ENCODE data around the gene LPIN3.
"Not testable (repeated sequence)": the region's sequence is repeated elsewhere in the genome, so short reads cannot be mapped to it uniquely, and the experiment has no call there.

Gene LPIN3

DNA sequence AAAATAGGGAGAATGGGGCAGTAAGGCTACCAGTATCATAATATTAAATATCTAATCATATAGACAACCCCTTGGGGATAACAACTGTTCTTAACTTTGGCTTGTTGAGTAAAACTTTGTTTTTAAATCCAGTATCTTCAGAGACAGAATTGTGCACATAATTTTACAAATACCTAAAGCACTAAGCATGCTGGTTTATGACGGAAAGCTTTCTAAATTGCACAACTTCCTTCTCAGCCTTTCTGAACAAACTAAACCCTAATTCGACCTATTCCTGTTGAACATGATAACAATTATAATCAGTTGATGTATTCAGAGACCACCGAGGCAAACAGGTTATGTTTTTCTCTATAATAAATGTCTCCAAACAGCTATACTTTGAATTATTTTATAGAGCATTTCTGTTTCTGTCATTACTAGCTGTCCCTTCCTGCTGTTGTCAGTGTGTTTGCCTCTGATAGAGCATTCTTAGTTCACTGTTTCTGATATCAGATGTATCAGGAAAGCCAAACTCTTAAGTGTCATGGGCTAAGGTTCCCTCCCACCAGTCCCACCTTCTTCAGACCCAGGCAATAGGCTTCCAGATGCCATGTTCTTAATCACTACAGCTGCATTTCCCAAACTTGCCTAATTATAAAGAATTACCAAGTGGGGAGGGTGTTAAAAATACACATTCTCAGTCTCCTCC is 31.8 kb upstream of the LPIN3 start:
- peak overlapping the region; percentile 73 for H3K27ac ChIP-seq (ENCODE audit: low read length)
- peaks cover 0 to 23% of the 10 kb centered on the region in 2 donors for H3K36me3 ChIP-seq (ENCODE audit: control insufficient read depth in 1 of 2, insufficient read depth in 2 of 2, low read length in 2 of 2)
- H3K27me3 ChIP-seq (ENCODE audit: low read depth, low read length): no peaks in the 10 kb centered on the region
- H3K4me3 ChIP-seq (ENCODE audit: low read depth in 1 of 2, low read length in 2 of 2): no peak overlapping the region
- peaks cover 14 to 18% of the 10 kb centered on the region in 2 donors for H3K4me1 ChIP-seq (ENCODE audit: control insufficient read depth in 1 of 2, insufficient read depth in 2 of 2, low read length in 2 of 2)
- no peaks in the 10 kb centered on the region for H3K9me3 ChIP-seq (ENCODE audit: control insufficient read depth in 1 of 2, low read length in 2 of 2)

DNA sequence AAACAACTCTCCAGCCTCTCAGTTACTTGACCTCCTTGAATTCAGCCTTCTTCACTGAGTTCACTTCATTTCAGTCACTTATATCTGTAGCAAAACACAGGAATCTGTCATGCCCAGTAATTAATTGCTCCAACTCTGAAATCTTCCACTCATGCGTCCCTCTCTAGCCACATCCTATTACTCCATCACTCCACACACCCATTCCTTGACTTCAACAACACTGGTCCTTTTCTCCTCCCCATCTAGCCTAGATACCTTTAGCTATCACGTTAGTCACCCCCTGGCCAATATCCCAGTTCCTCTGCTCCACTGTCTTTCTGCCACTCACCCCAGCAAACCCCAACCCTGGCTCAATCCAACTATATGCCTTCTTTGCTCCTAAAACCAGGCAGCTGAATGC is 30.8 kb upstream of the LPIN3 start:
- Histone ChIP-seq H3K27ac (ENCODE audit: low read length) (no peak overlapping the region), H3K27me3 (ENCODE audit: low read depth, low read length) (no peaks in the 10 kb centered on the region), H3K4me1 (ENCODE audit: control insufficient read depth in 1 of 2, insufficient read depth in 2 of 2, low read length in 2 of 2) (peaks cover 14 to 18% of the 10 kb centered on the region in 2 donors), H3K36me3 (ENCODE audit: control insufficient read depth in 1 of 2, insufficient read depth in 2 of 2, low read length in 2 of 2) (peaks cover 0 to 23% of the 10 kb centered on the region in 2 donors), H3K4me3 (ENCODE audit: low read depth in 1 of 2, low read length in 2 of 2) (no peak overlapping the region), H3K9me3 (ENCODE audit: control insufficient read depth in 1 of 2, low read length in 2 of 2) (no peaks in the 10 kb centered on the region)

DNA sequence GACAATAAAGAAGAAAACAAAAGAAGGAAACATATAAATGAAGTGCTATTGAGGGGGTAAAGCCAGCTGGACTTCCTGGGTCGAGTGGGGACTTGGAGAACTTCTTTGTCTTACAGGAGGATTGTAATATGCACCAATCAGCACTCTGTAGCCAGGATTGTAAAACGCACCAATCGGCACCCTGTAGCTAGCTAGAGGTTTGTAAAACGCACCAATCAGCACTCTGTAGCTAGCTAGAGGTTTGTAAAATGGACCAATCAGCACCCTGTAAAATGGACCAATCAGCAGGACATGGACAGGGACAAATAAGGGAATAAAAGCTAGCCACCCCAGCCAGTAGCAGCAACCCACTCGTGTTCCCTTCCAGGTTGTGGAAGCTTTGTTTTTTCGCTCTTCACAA is 28.6 kb upstream of the LPIN3 start:
- not testable (repeated sequence) for H3K9me3 ChIP-seq (ENCODE audit: control insufficient read depth in 1 of 2, low read length in 2 of 2); H3K4me3 ChIP-seq (ENCODE audit: low read depth in 1 of 2, low read length in 2 of 2); H3K27me3 ChIP-seq (ENCODE audit: low read depth, low read length); H3K27ac ChIP-seq (ENCODE audit: low read length)
- Histone ChIP-seq H3K36me3 (ENCODE audit: control insufficient read depth in 1 of 2, insufficient read depth in 2 of 2, low read length in 2 of 2) (peaks cover 0 to 33% of the 10 kb centered on the region in 2 donors), H3K4me1 (ENCODE audit: control insufficient read depth in 1 of 2, insufficient read depth in 2 of 2, low read length in 2 of 2) (peaks cover 14 to 18% of the 10 kb centered on the region in 2 donors)

DNA sequence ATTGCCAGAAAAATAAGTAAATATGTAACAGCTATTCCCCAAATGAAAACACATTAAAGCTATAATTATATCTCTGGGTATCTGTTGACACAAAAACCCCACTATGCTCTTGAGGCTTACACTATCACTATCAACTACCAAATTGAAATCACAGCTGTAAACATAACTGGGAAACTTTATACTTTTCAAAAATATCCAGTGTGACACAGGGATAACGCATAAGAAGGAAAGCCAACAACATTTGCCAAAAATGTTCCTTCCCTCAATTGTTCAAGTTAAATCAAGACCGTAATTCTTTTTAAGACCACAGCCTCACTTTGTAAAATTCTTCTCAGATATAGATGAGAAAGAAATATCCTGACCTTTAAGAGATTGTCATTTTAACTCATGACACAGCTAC is 26.2 kb upstream of the LPIN3 start:
- no peaks in the 10 kb centered on the region for H3K9me3 ChIP-seq (ENCODE audit: control insufficient read depth in 1 of 2, low read length in 2 of 2)
- no peaks in the 10 kb centered on the region for H3K27me3 ChIP-seq (ENCODE audit: low read depth, low read length)
- no peak overlapping the region for H3K4me3 ChIP-seq (ENCODE audit: low read depth in 1 of 2, low read length in 2 of 2)
- H3K4me1 ChIP-seq (ENCODE audit: control insufficient read depth in 1 of 2, insufficient read depth in 2 of 2, low read length in 2 of 2): peaks cover 0 to 6% of the 10 kb centered on the region in 2 donors
- peak overlapping the region; percentile 21 for H3K27ac ChIP-seq (ENCODE audit: low read length)
- peaks cover 0 to 17% of the 10 kb centered on the region in 2 donors for H3K36me3 ChIP-seq (ENCODE audit: control insufficient read depth in 1 of 2, insufficient read depth in 2 of 2, low read length in 2 of 2)

DNA sequence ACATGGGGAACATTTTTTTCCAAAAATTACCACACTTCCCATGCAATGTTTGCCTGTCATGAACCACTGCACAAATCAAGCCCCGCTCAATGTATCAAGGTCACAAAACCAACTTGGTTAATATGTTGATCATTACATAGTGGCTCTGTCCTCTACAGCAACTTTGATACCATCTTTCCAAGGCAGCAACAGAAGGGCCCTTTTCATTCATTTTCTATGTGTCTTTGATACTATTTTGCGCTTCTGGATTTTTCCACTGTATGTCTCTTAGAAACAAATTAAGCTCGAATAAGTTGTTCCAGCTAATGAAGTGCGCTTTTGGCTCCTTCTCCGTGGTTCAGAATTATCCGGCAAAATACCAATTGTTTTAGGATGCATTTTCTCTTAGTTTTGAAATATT is 24.6 kb upstream of the LPIN3 start:
- H3K4me3 ChIP-seq (ENCODE audit: low read depth in 1 of 2, low read length in 2 of 2): peak overlapping the region; percentile 74 to 80
- peaks cover 0 to 14% of the 10 kb centered on the region in 2 donors for H3K36me3 ChIP-seq (ENCODE audit: control insufficient read depth in 1 of 2, insufficient read depth in 2 of 2, low read length in 2 of 2)
- H3K4me1 ChIP-seq (ENCODE audit: control insufficient read depth in 1 of 2, insufficient read depth in 2 of 2, low read length in 2 of 2): no peaks in the 10 kb centered on the region
- no peaks in the 10 kb centered on the region for H3K9me3 ChIP-seq (ENCODE audit: control insufficient read depth in 1 of 2, low read length in 2 of 2)
- H3K27me3 ChIP-seq (ENCODE audit: low read depth, low read length): no peaks in the 10 kb centered on the region
- H3K27ac ChIP-seq (ENCODE audit: low read length): peak overlapping the region; percentile 90

DNA sequence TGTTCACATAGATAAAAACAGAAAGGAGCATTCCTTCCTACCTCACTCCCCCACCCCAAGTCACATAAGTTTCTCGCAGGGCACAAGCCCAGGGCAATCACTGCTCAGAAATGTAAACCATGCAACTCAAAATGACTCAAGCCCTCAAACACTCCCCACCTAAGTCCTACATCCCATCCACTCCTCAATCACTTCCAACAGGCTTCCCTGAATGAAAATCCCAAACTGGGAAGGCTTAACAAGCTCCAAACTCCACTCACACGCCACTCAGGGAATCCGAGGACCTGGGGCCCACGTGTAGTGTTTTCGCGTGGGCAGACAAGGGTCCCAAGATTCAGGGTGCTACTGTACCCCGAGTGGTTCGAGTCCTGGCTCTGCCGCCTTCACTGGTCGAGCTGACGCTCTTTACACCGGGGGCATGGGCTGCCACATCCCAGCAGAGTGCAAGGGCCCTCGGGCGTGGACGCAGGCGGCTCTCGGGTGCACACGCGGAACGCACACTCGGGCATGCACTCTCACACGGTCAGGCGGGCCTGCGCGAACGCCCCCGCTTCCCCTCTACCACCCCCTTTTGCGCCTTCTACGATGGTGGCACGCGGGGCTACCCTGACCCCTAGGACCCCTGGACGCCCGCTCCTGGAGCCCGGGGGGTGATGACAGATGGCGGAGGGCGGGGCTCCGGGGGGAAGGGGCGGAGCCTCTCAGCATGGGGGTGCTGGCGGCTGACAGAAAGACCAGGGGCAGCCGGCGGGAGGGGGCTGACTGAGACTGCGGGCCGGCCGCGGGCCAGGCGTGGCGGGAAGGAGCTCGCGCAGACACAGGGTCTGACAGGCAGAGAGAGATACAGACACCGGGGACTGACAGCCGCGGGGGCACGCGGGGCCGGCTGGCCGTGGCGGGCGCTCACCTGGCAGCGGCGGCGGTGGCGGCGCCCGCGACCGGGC is 23.7 kb upstream of the LPIN3 start:
- H3K27me3 ChIP-seq (ENCODE audit: low read depth, low read length): no peaks in the 10 kb centered on the region
- H3K9me3 ChIP-seq (ENCODE audit: control insufficient read depth in 1 of 2, low read length in 2 of 2): no peaks in the 10 kb centered on the region
- H3K36me3 ChIP-seq (ENCODE audit: control insufficient read depth in 1 of 2, insufficient read depth in 2 of 2, low read length in 2 of 2): peaks cover 0 to 12% of the 10 kb centered on the region in 2 donors
- peak overlapping the region; percentile 74 to 80 for H3K4me3 ChIP-seq (ENCODE audit: low read depth in 1 of 2, low read length in 2 of 2)
- no peaks in the 10 kb centered on the region for H3K4me1 ChIP-seq (ENCODE audit: control insufficient read depth in 1 of 2, insufficient read depth in 2 of 2, low read length in 2 of 2)
- peak overlapping the region; percentile 90 for H3K27ac ChIP-seq (ENCODE audit: low read length)

DNA sequence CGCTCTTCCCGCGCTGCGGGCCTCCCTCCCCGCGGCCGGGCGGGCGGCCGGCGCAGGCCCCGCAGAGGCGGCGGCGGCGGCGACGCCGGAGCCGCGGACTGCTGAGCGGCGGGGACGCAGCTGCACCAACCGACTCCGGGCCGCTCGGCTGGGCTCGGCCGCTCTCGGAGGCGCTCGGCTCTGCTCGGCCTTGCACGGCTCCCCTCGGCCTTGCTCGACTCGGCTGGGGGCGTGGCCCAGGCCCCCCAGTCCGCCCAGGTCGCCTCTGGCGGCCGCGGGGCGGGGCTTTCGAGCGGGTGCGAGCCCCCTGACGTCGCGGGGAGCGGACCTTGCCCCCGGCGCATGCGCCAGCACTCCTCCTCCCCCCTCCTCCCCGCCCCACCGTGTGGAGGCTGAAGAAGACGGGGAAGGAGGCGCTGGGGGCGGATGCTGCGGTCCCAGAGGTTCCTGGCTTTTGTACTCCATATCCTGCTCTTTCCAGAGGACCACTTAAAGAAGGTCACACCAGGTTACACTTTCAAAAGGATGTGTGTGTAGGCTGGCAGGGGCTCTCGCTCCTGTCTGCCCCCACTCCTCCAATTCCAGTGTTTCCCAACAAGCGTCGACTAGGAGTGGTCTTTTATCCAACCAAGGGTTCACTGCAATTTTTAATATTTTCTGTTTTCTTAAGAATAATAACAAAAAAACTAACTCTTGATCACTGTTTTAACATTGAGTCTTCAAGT is 22.9 kb upstream of the LPIN3 start, which contains the start of gene ZHX3:
TSS of gene ZHX3 (minus strand) at position 186 of the 725 bp plus-strand sequence. CDS start 112,815 bp downstream, outside the sequence.
- Histone ChIP-seq H3K27ac (ENCODE audit: low read length) (peak within 1 kb of the TSS; percentile 90), H3K9me3 (ENCODE audit: control insufficient read depth in 1 of 2, low read length in 2 of 2) (no peaks in the 10 kb centered on the region), H3K4me3 (ENCODE audit: low read depth in 1 of 2, low read length in 2 of 2) (peak within 1 kb of the TSS; percentile 74 to 80), H3K27me3 (ENCODE audit: low read depth, low read length) (no peaks in the 10 kb centered on the region), H3K36me3 (ENCODE audit: control insufficient read depth in 1 of 2, insufficient read depth in 2 of 2, low read length in 2 of 2) (peaks cover 0 to 11% of the 10 kb centered on the region in 2 donors), H3K4me1 (ENCODE audit: control insufficient read depth in 1 of 2, insufficient read depth in 2 of 2, low read length in 2 of 2) (no peaks in the 10 kb centered on the region)

DNA sequence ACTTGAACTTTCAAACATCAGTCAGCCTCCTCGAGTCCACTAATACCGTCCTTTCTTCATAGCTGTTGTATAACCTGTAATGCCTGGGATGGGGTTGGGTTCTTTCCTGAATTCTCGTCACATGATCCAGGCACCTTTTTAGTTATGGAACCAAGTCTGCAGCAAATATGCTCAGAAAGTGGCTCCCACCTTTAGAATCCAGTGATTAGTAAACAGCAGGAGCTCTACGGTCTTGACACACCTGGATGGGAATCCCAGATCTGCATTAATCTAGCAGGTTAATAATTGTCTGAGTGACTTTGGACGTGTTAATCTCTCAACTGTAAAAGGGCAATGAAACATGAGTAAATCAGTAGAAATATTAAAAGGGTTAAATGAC is 22.4 kb upstream of the LPIN3 start:
- Histone ChIP-seq H3K27me3 (ENCODE audit: low read depth, low read length) (no peaks in the 10 kb centered on the region), H3K4me1 (ENCODE audit: control insufficient read depth in 1 of 2, insufficient read depth in 2 of 2, low read length in 2 of 2) (no peaks in the 10 kb centered on the region), H3K36me3 (ENCODE audit: control insufficient read depth in 1 of 2, insufficient read depth in 2 of 2, low read length in 2 of 2) (peaks cover 0 to 11% of the 10 kb centered on the region in 2 donors), H3K4me3 (ENCODE audit: low read depth in 1 of 2, low read length in 2 of 2) (peak overlapping the region in 1 of 2 donors; percentile 52), H3K9me3 (ENCODE audit: control insufficient read depth in 1 of 2, low read length in 2 of 2) (no peaks in the 10 kb centered on the region), H3K27ac (ENCODE audit: low read length) (peak overlapping the region; percentile 71)

DNA sequence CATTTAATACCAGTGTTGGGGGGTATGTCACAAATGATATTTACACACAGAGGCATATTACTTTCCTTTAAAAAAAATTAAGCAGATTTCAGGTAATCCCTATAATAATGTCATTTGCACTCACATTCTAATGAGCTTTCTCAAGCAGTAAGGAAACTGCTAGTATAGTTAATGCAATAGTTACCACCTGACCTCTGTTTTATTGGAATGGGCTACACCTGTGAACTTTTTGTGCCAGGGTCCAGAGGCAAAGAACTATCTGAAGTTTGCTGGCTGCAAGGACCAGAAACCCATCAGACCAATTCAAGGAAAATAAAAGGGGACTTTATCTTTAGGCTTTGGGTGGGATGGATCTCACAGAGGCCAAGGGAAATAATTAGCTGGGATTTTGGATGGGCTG is 20.2 kb upstream of the LPIN3 start:
- no peaks in the 10 kb centered on the region for H3K4me1 ChIP-seq (ENCODE audit: control insufficient read depth in 1 of 2, insufficient read depth in 2 of 2, low read length in 2 of 2)
- no peak overlapping the region for H3K27ac ChIP-seq (ENCODE audit: low read length)
- no peaks in the 10 kb centered on the region for H3K27me3 ChIP-seq (ENCODE audit: low read depth, low read length)
- H3K4me3 ChIP-seq (ENCODE audit: low read depth in 1 of 2, low read length in 2 of 2): no peak overlapping the region
- no peaks in the 10 kb centered on the region for H3K9me3 ChIP-seq (ENCODE audit: control insufficient read depth in 1 of 2, low read length in 2 of 2)
- H3K36me3 ChIP-seq (ENCODE audit: control insufficient read depth in 1 of 2, insufficient read depth in 2 of 2, low read length in 2 of 2): peaks cover 0 to 11% of the 10 kb centered on the region in 2 donors

DNA sequence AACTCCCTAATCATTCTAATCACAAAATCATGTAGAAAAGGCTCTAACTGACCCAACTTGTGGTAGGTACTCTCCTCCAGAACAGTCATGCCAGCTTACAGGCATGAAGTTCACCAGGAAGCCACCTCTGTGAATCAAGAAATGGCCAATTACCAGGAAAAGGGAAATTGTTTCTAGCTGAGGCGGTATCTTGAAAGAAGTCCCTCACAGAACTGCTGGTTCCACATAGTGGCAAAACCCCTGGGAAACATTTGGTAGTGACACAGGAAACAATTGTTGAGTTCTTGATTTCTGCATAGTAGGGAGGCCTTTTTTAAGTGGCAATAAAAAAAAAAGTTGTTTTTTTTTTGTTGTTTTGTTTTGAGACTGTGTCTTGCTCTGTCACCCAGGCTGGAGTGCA is 19.6 kb upstream of the LPIN3 start:
- no peaks in the 10 kb centered on the region for H3K4me1 ChIP-seq (ENCODE audit: control insufficient read depth in 1 of 2, insufficient read depth in 2 of 2, low read length in 2 of 2)
- no peak overlapping the region for H3K27ac ChIP-seq (ENCODE audit: low read length)
- no peak overlapping the region for H3K4me3 ChIP-seq (ENCODE audit: low read depth in 1 of 2, low read length in 2 of 2)

DNA sequence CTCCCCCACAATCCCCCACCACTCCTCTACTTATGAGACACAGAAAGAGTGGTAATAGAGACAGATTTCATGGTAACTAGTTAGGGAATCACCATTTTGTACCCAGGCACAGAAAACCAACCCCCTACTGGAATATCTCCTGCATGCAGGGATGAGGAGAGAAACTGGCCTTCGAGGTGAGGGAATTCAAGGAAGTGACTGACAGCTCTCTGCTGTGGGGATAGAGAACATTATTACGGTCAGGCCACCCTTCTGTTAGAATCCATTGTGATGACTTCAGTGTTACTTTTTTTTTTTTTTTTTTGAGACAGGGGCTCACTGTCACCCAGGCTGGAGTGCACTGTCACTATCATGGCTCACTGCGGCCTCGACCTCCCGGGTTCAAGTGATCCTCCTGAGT is 13.4 kb upstream of the LPIN3 start:
- no peaks in the 10 kb centered on the region for H3K9me3 ChIP-seq (ENCODE audit: control insufficient read depth in 1 of 2, low read length in 2 of 2)
- no peaks in the 10 kb centered on the region for H3K36me3 ChIP-seq (ENCODE audit: control insufficient read depth in 1 of 2, insufficient read depth in 2 of 2, low read length in 2 of 2)
- H3K27me3 ChIP-seq (ENCODE audit: low read depth, low read length): no peaks in the 10 kb centered on the region
- no peaks in the 10 kb centered on the region for H3K4me1 ChIP-seq (ENCODE audit: control insufficient read depth in 1 of 2, insufficient read depth in 2 of 2, low read length in 2 of 2)
- H3K27ac ChIP-seq (ENCODE audit: low read length): no peak overlapping the region
- no peak overlapping the region for H3K4me3 ChIP-seq (ENCODE audit: low read depth in 1 of 2, low read length in 2 of 2)

More for the DNA sequence above, 19.6 kb upstream of the LPIN3 start:
- Histone ChIP-seq H3K27me3 (ENCODE audit: low read depth, low read length) (no peaks in the 10 kb centered on the region), H3K36me3 (ENCODE audit: control insufficient read depth in 1 of 2, insufficient read depth in 2 of 2, low read length in 2 of 2) (peaks cover 0 to 10% of the 10 kb centered on the region in 2 donors), H3K9me3 (ENCODE audit: control insufficient read depth in 1 of 2, low read length in 2 of 2) (no peaks in the 10 kb centered on the region)
